ENCODE measurements around the gene KLHL30. TPM values are rescaled to one million over a fixed set of nuclear protein-coding genes. Genes with fewer than 3 reads are reported as not detected.

Gene KLHL30
- total RNA-seq, 4 donors from 2014 or later: 0.20 to 0.67 (median 0.38) TPM

DNA sequence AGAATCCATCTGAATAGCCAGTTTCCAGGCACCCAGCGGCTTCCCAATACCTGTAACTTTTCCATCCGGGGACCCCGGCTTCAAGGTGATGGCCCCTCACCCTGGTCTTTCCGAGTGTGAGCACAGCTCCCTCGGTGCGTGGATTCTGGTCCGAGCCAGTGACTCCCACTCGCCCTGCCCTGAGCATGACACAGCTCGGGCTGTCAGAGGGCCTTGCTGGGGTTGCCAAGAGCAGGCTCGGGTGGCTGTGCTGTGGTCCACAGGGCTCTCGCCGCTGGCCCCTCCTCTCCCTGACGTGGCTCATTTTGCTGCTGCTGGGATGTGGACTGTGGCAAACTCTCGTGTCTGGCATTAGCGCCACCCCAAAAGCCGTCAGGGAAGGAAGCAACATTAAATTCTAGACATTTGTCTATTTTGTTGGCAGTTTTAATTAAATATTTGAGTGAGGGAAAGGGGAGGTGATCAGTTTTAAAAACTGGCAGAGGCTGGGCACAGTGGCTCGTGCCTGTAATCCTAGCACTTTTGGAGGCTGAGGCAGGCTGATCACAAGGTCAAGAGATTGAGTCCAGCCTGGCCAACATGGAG, 43.9 kb upstream of the KLHL30 start:
- 91 to 97% methylated on average over 12 to 17 of the region's 17 CpGs for WGBS, 2 donors
- peaks cover 0 to 3% of the 10 kb centered on the region in 2 donors for H3K4me1 ChIP-seq
- TF ChIP-seq, protein P1, sequence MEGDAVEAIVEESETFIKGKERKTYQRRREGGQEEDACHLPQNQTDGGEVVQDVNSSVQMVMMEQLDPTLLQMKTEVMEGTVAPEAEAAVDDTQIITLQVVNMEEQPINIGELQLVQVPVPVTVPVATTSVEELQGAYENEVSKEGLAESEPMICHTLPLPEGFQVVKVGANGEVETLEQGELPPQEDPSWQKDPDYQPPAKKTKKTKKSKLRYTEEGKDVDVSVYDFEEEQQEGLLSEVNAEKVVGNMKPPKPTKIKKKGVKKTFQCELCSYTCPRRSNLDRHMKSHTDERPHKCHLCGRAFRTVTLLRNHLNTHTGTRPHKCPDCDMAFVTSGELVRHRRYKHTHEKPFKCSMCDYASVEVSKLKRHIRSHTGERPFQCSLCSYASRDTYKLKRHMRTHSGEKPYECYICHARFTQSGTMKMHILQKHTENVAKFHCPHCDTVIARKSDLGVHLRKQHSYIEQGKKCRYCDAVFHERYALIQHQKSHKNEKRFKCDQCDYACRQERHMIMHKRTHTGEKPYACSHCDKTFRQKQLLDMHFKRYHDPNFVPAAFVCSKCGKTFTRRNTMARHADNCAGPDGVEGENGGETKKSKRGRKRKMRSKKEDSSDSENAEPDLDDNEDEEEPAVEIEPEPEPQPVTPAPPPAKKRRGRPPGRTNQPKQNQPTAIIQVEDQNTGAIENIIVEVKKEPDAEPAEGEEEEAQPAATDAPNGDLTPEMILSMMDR (IDR thresholded peaks at IDR 0.05): no peak
- no peak for TF ChIP-seq POLR2A (IDR thresholded peaks at IDR 0.05)
- H3K9me3 ChIP-seq: no peaks in the 10 kb centered on the region
- intact Hi-C loops (cut with DNase I): no loop called here
- H3K27ac ChIP-seq: no peak overlapping the region
- H3K27me3 ChIP-seq: no peaks in the 10 kb centered on the region
- no peaks in the 10 kb centered on the region for H3K36me3 ChIP-seq
- no peak overlapping the region for H3K4me3 ChIP-seq (replicated peaks in 1 of 3)
- DNase-seq: no peak

DNA sequence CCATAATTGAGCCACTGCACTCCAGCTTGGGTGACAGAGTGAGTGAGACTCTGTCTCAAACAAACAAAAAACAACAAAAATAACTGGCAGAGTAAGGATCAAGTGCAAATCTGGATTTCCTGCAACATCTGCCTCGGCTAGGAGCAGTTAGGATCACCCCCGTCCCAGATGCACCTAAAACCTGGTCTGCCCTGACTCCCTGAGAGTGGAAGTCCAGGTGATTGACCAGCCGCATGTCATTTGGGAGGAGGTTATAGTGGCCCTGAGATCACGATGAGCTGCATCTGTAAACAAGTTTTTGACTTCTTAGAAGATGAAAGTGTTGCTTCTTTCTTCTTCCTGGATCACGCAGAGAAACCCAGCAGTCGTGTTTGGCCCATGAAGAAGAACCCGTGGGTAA, 43.3 kb upstream of the KLHL30 start:
- Histone ChIP-seq H3K4me3 (replicated peaks in 1 of 3) (no peak overlapping the region), H3K4me1 (peaks cover 0 to 3% of the 10 kb centered on the region in 2 donors)

DNA sequence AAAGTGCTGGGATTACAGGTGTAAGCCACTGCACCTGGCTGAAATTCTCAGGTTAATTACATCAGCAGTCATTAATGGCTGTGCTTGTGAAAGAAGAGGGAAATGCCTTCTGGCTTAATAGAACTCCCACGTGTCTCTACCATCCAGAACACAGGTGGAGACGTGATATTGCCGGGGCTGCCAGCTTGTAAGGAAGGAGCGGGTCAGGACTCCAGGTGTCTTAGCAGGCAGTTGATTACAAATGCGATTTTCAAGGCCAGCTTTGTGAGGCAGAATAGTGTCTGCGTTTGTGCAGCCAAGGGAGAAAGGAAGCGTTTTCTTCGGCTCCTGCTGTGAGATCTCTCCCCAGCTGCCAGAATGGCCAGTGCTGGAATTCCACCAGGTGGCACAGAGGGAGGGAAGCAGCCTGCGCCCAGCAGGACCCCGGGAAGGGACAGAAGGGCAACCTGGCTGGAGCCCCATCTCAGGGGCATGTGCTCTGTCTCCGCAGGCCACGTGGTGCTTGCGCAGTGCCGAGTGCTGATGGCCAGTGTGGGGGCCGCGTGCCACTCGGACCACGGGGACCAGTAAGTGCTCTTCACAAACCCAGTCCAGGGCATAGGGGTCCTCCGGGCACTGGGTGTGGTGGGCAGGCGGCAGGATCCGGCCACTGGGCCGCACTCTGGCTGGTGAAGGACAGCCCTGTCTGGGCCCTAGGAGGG, 42.0 kb upstream of the KLHL30 start:
- TF ChIP-seq POLR2A (IDR thresholded peaks at IDR 0.05): no peak
- TF ChIP-seq, protein P1 (IDR thresholded peaks at IDR 0.05): no peak
- no peak overlapping the region for H3K4me3 ChIP-seq (replicated peaks in 1 of 3)
- peaks cover 0 to 3% of the 10 kb centered on the region in 2 donors for H3K4me1 ChIP-seq
- H3K9me3 ChIP-seq: no peaks in the 10 kb centered on the region
- H3K27me3 ChIP-seq: no peaks in the 10 kb centered on the region
- intact Hi-C loops (cut with DNase I): no loop called here
- H3K27ac ChIP-seq: no peak overlapping the region
- DNase-seq: no peak
- 86 to 88% methylated on average over 8 to 15 of the region's 22 CpGs for WGBS, 2 donors
- H3K36me3 ChIP-seq: no peaks in the 10 kb centered on the region

More for the DNA sequence above, 43.3 kb upstream of the KLHL30 start:
- intact Hi-C loops (cut with DNase I): no loop called here
- DNase-seq: no peak
- no peaks in the 10 kb centered on the region for H3K9me3 ChIP-seq
- no peaks in the 10 kb centered on the region for H3K36me3 ChIP-seq
- TF ChIP-seq, protein P1 (IDR thresholded peaks at IDR 0.05): no peak
- no peak for TF ChIP-seq POLR2A (IDR thresholded peaks at IDR 0.05)
- no peaks in the 10 kb centered on the region for H3K27me3 ChIP-seq
- 92 to 95% methylated on average over 7 of the region's 7 CpGs for WGBS, 2 donors
- H3K27ac ChIP-seq: no peak overlapping the region

GRCh38 chr2:238097201-238097987, 41.1 kb upstream of the KLHL30 start:
- intact Hi-C loops (cut with DNase I): no loop called here
- no peak for DNase-seq
- Histone ChIP-seq H3K36me3 (no peaks in the 10 kb centered on the region), H3K27ac (no peak overlapping the region), H3K27me3 (no peaks in the 10 kb centered on the region), H3K9me3 (no peaks in the 10 kb centered on the region), H3K4me1 (peaks cover 0 to 6% of the 10 kb centered on the region in 2 donors), H3K4me3 (replicated peaks in 1 of 3) (no peak overlapping the region)
- 89 to 94% methylated on average over 18 to 19 of the region's 19 CpGs for WGBS, 2 donors
- no peak for TF ChIP-seq POLR2A (IDR thresholded peaks at IDR 0.05)
- TF ChIP-seq, protein P1 (IDR thresholded peaks at IDR 0.05): no peak
